Activated naive CD8-positive, alpha-beta T cell treated with anti-CD3 and anti-CD28 coated beads for 36 hours (primary cell): Measurements from ENCODE around the gene CMBL. TPM values are rescaled to one million over a fixed set of nuclear protein-coding genes. Genes with fewer than 3 reads are reported as not detected.
"Not testable (repeated sequence)": the region's sequence is repeated elsewhere in the genome, so short reads cannot be mapped to it uniquely, and the experiment has no call there.

Source experiments
- DNase-seq: peaks from one replicate; pipeline ENCODE4 v3.0.0; 2021
- H3K27ac Mint-ChIP-seq: one replicate; pipeline ENCODE4 v1.8.0; 2022; ENCODE audit warnings: mild to moderate bottlenecking, moderate library complexity, mixed read lengths
- H3K27me3 Mint-ChIP-seq: one replicate; pipeline ENCODE4 v1.8.0; 2022; ENCODE audit warnings: mild to moderate bottlenecking, mixed read lengths
- H3K36me3 Mint-ChIP-seq: one replicate; pipeline ENCODE4 v1.8.0; 2021; ENCODE audit warnings: mild to moderate bottlenecking, mixed read lengths
- H3K4me1 Mint-ChIP-seq: one replicate; pipeline ENCODE4 v1.8.0; 2021; ENCODE audit warnings: mixed read lengths
- H3K4me3 Mint-ChIP-seq: one replicate; pipeline ENCODE4 v1.8.0; 2022; ENCODE audit warnings: mild to moderate bottlenecking, moderate library complexity, mixed read lengths
- H3K9me3 Mint-ChIP-seq: one replicate; pipeline ENCODE4 v1.8.0; 2022; ENCODE audit warnings: mixed read lengths
- total RNA-seq, 2 experiments: library from RNA; stranded (reverse); gene quantifications; one replicate each; pipeline ENCODE4 v1.2.3, GENCODE V29; 2021

The CMBL gene
- 1 to 10 TPM; 2.4 to 2.9 TPM for total RNA-seq

DNA sequence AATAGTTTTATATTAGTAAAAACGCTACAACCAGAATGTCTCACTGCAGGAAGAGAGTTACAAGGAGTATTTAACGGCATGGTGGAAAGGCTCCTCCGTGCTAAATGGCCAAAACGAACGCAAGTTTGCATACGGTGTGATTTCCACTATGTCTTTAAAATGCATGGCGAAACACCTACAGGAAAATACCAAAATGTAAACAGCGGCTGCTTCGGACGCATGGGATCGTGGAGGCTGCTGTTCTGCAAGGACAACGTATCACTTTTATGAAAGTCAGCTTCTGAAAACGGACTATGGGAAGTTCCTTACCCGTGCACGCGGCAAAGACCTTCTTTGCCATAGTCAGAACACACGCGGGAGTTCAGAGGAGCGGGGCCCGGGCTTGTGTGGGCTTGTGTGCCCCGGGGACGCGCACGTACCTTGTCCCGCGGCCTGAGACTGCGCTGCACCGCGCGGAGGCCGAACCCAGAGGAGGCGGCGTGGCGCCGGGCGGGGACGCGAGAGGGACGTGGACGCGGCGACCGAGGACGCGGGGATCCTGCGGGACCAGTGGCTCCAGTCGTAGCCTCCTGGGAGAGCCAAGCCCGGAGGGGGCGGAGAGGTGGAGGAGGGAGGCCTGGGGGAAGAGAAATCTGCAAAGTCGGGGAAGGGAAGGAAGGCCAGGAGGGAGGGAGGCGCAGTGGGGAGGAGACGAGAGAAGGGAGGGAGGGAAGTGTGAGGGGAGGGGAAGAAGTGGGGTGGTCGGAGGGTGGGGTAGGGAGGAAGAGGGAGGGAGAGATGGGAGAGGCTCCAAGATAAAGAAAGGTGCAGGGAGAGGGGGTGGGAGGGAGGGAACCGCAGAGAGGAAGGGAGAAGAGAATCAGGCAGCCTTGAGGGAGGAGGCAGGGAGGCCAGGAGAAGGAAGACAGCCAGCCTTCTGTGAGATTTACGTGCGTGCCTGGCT, at the start of gene CMBL:
Gene CMBL (minus strand): TSS at position 697 of the 943 bp plus-strand sequence. CDS start 17,140 bp downstream, outside the sequence.
- Mint-ChIP-seq H3K27me3 (peaks cover 30% of the 10 kb centered on the region), H3K27ac (peak within 1 kb of the TSS; percentile 30)

GRCh38 chr5:10355071-10355889, 47.6 kb upstream of the CMBL start:
- Mint-ChIP-seq H3K9me3 (no peaks in the 10 kb centered on the region), H3K4me3 (peak overlapping the region; percentile 98), H3K4me1 (peaks cover 42% of the 10 kb centered on the region), H3K36me3 (peaks cover 19% of the 10 kb centered on the region), H3K27ac (peak overlapping the region; percentile 99), H3K27me3 (no peaks in the 10 kb centered on the region)
- peak; percentile 51 for DNase-seq

More for the DNA sequence above, at the start of gene CMBL:
- no peaks in the 10 kb centered on the region for H3K36me3 Mint-ChIP-seq
- peak within 1 kb of the TSS; percentile 77 for H3K4me3 Mint-ChIP-seq
- peaks cover 11% of the 10 kb centered on the region for H3K4me1 Mint-ChIP-seq
- no peaks in the 10 kb centered on the region for H3K9me3 Mint-ChIP-seq
- DNase-seq, result peak; percentile 39

DNA sequence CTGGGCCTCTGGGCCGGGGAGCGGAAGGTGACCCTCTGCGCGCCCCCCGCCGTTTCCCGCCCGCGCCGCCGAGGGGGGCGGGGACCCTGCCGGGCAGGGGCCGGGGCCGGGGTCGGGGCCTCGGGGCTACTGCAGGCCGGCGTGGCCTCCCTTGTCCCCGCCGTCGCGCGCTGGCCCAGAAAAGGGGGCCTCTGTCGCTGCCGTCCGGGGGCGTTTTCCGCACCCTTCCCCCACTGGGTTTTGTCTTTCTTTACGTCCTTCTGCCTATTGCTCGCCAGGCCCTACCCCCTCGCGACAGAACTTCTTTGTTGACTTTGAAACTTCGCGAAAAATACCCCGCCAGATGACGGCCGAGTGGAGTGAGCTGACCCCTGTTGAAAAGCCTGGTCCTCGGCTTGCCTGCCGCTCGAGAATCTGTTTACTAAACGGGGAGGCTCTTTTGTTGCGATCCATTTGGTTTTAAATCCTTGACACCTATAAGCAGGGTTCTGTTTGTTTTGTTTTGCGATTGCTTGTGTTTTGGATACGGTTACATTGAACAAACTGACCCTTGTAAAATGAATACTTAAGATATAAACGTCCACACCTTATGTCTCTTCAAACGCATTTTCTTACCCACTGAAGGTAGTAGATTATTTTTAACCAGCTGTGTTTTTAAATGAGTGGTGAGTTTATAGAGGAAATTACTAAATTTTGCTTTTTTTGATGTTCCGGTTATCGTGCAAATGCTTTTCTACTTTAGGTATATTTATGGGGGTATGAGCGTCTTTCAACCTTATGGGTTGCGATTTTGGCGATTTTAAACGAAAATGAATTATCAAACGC, 46.6 kb upstream of the CMBL start:
- Mint-ChIP-seq H3K27ac (peak overlapping the region; percentile 99), H3K4me1 (peaks cover 36% of the 10 kb centered on the region), H3K27me3 (no peaks in the 10 kb centered on the region), H3K9me3 (no peaks in the 10 kb centered on the region), H3K36me3 (peaks cover 14% of the 10 kb centered on the region), H3K4me3 (peak overlapping the region; percentile 98)
- peak; percentile 67 for DNase-seq

DNA sequence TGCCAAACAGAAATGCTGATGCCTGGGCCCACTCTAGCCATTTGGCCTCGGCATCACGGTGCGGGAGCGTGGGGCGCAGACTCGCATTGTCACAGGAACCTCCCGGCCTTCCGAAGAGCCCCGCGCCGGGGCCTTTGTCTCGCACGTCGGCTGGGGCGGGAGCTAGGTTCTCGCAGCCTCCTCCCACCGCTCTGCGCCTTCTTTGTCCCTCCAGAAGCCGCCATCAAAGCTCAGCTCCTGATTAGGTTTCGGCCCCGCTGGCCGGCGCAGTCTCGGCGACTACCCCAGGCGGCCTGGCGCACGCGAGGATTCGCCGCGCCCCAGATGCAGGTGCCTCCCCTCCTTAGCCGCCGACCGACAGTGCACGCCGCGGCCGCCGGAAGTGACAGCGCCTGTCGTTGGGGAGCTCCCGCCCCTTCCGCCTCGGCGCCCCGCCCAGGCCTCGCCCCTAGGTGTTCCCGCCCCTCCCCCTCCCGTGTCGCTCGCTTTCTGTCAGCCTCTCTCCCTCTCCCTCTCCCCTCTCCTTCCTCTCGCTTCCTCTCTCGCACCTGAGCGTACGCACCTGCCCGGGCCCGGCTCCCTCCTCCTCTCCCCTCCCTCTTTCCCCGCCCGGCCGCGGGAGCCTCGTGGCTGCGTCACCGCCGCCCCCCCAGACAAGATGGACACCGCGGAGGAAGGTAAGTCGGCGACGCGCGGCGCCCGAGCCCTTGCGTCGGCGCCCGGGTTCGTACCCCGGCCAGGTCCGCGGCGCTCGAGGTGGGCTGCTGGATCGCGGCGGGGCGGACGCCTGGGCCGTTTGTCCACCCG, 45.7 kb upstream of the CMBL start, which contains the start of gene MARCHF6:
Gene MARCHF6 (plus strand): TSS at position 455 of the 807 bp plus-strand sequence. CDS start 204 bp downstream, at position 659.
- H3K27ac Mint-ChIP-seq, result peak within 1 kb of the TSS; percentile 99
- peak within 1 kb of the TSS; percentile 98 for H3K4me3 Mint-ChIP-seq
- H3K9me3 Mint-ChIP-seq, result no peaks in the 10 kb centered on the region
- H3K4me1 Mint-ChIP-seq, result peaks cover 34% of the 10 kb centered on the region
- H3K36me3 Mint-ChIP-seq, result peaks cover 11% of the 10 kb centered on the region
- H3K27me3 Mint-ChIP-seq, result no peaks in the 10 kb centered on the region
- DNase-seq, result peak; percentile 95

GRCh38 chr5:10352430-10353240, 44.9 kb upstream of the CMBL start:
- H3K4me3 Mint-ChIP-seq, result peak overlapping the region; percentile 91
- DNase-seq, result peak; percentile 33
- H3K4me1 Mint-ChIP-seq, result peaks cover 28% of the 10 kb centered on the region
- H3K36me3 Mint-ChIP-seq, result peaks cover 7% of the 10 kb centered on the region
- no peaks in the 10 kb centered on the region for H3K27me3 Mint-ChIP-seq
- no peaks in the 10 kb centered on the region for H3K9me3 Mint-ChIP-seq
- peak overlapping the region; percentile 97 for H3K27ac Mint-ChIP-seq

DNA sequence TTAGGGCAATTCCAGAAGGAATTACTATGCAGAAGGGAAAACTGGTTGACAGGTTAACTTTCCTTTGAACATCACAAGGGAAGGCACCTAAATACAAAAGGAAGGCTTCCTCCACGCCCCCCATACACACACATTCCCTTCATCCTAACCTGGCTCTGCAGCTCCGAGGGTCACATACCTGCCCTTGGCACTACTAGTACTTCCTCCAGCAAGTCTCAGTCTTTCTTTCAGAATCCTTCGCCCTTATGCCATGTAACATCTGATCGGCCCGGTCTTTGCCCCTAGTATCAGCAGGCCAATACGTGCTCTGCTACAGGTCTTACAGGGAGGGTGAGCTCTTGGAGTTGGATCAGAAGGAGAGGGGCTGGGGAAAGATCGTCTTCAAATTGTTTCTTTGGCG, 44.2 kb upstream of the CMBL start:
- Mint-ChIP-seq H3K27ac (peak overlapping the region; percentile 97), H3K4me3 (peak overlapping the region; percentile 91), H3K27me3 (no peaks in the 10 kb centered on the region), H3K9me3 (no peaks in the 10 kb centered on the region), H3K36me3 (peaks cover 7% of the 10 kb centered on the region), H3K4me1 (peaks cover 23% of the 10 kb centered on the region)
- no peak for DNase-seq

DNA sequence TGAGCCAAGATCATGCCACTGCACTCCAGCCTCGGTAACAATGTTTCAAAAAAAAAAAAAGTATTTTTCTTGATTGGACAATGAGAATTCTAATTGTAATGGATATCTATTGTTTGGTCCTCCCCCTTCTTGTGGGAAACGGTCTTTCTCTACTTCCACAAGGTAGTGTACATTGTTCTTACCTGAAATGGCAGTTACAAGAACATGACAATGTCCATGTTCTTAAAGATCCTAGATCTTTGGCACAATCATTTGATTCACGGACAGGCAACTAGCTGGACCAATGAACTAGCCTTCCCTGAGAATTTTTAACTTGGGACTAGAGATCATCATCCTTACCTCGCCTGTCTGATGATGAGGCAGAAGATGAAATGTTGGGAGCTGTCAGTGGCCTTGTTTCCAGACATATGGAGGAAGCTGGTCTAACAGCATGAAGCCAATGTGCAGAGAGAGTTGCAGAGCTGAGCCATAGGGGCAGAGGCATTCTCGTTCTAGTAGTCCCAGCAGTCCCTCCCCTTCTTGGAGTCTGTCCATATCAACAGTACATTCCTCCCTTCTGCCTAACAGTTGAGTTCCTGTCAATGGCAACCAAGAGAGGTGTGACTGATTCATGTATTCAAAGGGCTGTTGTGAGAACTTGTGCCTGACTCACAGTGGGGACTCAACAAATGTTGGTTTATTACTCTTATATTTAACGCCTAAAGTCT, 43.6 kb upstream of the CMBL start:
- peaks cover 18% of the 10 kb centered on the region for H3K4me1 Mint-ChIP-seq
- H3K27me3 Mint-ChIP-seq, result no peaks in the 10 kb centered on the region
- H3K9me3 Mint-ChIP-seq, result no peaks in the 10 kb centered on the region
- H3K27ac Mint-ChIP-seq, result no peak overlapping the region
- peak overlapping the region; percentile 30 for H3K4me3 Mint-ChIP-seq
- no peak for DNase-seq
- H3K36me3 Mint-ChIP-seq, result peaks cover 5% of the 10 kb centered on the region

- Mint-ChIP-seq H3K4me3 (no peak overlapping the region), H3K27me3 (no peaks in the 10 kb centered on the region)
- no peak for DNase-seq
Measured at GRCh38 chr5:10348258-10348657, 40.6 kb upstream of the CMBL start.

DNA sequence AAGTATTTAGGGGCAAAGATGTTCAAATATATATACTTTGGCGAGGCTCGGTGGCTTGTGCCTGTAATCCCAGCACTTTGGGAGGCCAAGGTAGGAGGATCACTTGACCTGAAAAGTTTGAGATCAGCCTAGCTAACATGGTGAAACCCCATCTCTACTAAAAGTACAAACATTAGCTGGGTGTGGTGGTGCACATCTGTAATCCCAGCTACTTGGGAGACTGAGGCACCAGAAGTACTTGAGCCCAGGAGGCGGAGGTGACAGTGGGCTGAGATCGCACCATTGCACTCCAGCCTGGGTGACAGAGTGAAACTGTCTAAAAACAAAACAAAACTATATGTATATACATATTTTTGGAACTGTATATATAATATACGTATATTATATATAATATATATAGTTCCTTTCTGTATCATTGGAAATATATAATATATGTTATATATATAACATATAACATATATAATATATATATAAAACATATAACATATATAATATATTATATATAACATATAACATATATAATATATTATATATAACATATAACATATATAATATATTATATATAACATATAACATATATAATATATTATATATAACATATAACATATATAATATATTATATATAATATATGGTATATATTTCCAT, 36.9 kb upstream of the CMBL start:
- DNase-seq, H3K4me3 Mint-ChIP-seq, H3K9me3 Mint-ChIP-seq, H3K36me3 Mint-ChIP-seq, H3K4me1 Mint-ChIP-seq, H3K27ac Mint-ChIP-seq, H3K27me3 Mint-ChIP-seq: not testable (repeated sequence)

More at GRCh38 chr5:10348258-10348657, 40.6 kb upstream of the CMBL start:
- peaks cover 8% of the 10 kb centered on the region for H3K4me1 Mint-ChIP-seq
- no peak overlapping the region for H3K27ac Mint-ChIP-seq
- peaks cover under 1% of the 10 kb centered on the region for H3K36me3 Mint-ChIP-seq
- H3K9me3 Mint-ChIP-seq, result no peaks in the 10 kb centered on the region

DNA sequence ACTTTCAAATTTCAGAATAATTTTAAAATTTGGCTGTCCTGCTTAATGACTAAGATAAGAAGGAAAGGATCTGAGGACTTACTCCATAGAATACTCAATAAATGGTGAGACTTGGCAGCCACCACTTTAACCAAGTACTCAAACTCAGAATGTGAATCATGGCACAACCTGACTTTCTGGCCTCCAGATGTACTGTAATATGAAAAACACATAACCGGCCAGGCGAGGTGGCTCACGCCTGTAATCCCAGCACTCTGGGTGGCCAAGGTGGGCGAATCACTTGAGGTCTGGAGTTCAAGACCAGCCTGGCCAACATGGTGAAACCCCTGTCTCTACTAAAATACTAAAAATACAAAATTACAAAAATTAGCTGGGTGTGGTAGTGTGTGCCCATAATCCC, 35.8 kb upstream of the CMBL start:
- no peak overlapping the region for H3K4me3 Mint-ChIP-seq
- no peaks in the 10 kb centered on the region for H3K36me3 Mint-ChIP-seq
- no peaks in the 10 kb centered on the region for H3K27me3 Mint-ChIP-seq
- no peak overlapping the region for H3K27ac Mint-ChIP-seq
- DNase-seq, result no peak
- no peaks in the 10 kb centered on the region for H3K4me1 Mint-ChIP-seq
- H3K9me3 Mint-ChIP-seq, result no peaks in the 10 kb centered on the region

DNA sequence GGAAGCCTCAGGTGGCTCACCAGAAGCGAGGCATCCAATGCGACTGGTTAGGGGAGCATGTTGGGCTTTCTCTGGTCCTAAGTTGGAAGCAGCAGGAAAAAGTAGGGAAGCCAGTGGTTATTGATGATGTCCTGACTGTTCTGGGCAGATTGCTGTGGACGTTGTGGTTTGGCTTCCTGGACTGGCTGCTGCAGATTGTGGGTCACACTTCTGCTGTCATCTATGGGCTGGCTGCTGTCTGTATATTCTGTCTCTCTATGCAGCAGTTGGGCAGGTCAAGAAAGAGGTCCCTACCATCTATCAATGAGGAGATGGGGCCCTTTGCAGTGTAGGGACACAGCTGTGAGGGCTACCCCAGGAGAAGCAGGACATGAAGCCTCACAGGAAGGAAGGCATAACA, 32.3 kb upstream of the CMBL start:
- Mint-ChIP-seq H3K27ac (no peak overlapping the region), H3K4me1 (no peaks in the 10 kb centered on the region), H3K4me3 (no peak overlapping the region), H3K27me3 (peaks cover 14% of the 10 kb centered on the region), H3K36me3 (no peaks in the 10 kb centered on the region), H3K9me3 (no peaks in the 10 kb centered on the region)
- DNase-seq, result no peak

DNA sequence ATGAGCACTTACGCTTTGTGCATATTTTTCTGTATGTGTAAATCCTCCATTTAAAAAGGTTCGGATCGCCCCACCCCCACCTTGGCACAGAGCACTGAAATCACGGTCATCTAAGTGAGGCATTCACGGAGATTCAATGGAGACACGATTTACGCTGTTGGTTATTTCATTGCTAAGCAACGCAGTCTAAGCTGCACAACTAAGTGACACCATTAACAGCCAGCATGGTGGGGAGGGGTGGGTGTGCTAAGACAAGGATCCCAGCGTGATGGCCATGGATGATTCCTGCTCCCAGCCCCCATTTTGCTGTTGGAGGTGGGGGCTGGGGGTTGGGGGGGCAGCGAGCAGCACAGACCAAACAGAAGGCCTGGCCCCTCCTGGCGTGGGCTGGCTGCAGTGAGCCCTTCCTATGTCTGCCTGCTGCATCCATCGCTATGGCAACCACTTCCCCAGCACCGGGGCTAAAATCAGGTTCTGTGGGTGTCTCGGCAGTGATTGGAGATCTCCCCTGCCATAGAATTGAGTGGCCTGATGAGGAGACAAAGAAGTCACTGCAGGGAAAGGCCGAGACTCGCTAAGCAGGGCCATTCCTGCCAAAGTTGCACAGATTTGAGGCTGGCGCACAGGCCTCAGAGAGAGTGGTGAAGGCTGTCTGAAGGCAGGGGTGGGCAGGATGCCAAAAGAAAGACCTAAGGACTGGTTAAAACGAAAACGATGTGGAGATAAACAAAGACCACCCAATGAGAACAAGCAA, 31.5 kb upstream of the CMBL start:
- no peak overlapping the region for H3K27ac Mint-ChIP-seq
- H3K27me3 Mint-ChIP-seq, result peaks cover 21% of the 10 kb centered on the region
- H3K4me1 Mint-ChIP-seq, result no peaks in the 10 kb centered on the region
- H3K9me3 Mint-ChIP-seq, result no peaks in the 10 kb centered on the region
- H3K36me3 Mint-ChIP-seq, result no peaks in the 10 kb centered on the region
- no peak for DNase-seq
- H3K4me3 Mint-ChIP-seq, result no peak overlapping the region
